Measurements from ENCODE around the gene BST2. TPM values are rescaled to one million over a fixed set of nuclear protein-coding genes. Genes with fewer than 3 reads are reported as not detected.
"Not testable (repeated sequence)": the region's sequence is repeated elsewhere in the genome, so short reads cannot be mapped to it uniquely, and the experiment has no call there.

BST2 gene
- total RNA-seq, 2 donors from 2014 or later, result 113 to 144 TPM

DNA sequence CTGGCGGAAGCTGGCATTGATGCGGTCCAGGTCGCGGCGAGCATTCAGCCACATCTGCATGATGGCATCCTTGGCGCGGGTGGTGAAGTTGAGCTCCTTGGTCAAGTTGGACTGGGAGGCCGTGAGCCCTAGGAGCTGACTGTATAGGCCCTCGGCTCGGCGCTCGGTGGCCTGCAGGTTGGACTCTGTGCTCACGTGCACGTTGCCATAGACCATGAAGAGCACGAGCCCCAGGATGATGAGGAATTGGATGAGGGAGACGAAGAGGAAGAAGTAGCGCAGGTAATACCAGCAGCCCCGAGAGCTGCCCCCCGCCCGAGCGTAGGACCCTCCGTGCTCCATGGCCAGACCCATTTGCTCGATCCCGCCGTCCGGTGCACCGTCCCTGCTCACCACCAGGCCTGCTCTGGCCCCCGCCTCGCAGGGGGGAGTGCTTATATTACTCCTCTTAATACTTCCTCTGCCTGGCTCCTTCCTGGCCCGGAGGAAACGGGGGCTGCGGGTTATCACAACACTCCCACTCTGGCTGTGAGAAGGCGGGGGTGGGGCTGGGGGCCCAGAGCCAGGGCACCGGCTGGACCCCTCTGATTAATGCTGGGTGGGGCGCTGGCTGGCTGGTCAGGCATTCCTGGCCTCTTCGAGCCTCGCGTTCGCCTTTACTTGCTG is 28.4 kb downstream of the BST2 start, which contains the start of gene PLVAP:
PLVAP (minus strand) TSS at position 408 of the 666 bp plus-strand sequence; CDS start at position 354, 54 bp downstream.
- Histone ChIP-seq H3K4me1 (ENCODE audit: control insufficient read depth in 1 of 2, low read depth in 2 of 2) (no peaks in the 10 kb centered on the region), H3K36me3 (no peaks in the 10 kb centered on the region), H3K27me3 (replicated peaks; ENCODE audit: insufficient read depth) (no peaks in the 10 kb centered on the region), H3K4me3 (peak within 1 kb of the TSS; percentile 16), H3K27ac (no peak within 1 kb of the TSS), H3K9me3 (no peaks in the 10 kb centered on the region)
- no peak for ATAC-seq (ENCODE audit: insufficient number of reproducible peaks, low FRiP score, low read depth)
- DNase-seq (ENCODE audit: low spot score), result no peak
- TF ChIP-seq CTCF (IDR thresholded peaks at IDR 0.05), result no peak

GRCh38 chr19:17370026-17370587 is 35.3 kb downstream of the BST2 start:
- DNase-seq (ENCODE audit: low spot score) (no peak), ATAC-seq (ENCODE audit: insufficient number of reproducible peaks, low FRiP score, low read depth) (peak; percentile 55)
- Histone ChIP-seq H3K27ac (peak overlapping the region in 1 of 2 donors; percentile 15), H3K4me3 (no peak overlapping the region), H3K27me3 (replicated peaks; ENCODE audit: insufficient read depth) (no peaks in the 10 kb centered on the region), H3K36me3 (no peaks in the 10 kb centered on the region), H3K4me1 (ENCODE audit: control insufficient read depth in 1 of 2, low read depth in 2 of 2) (peaks cover 3 to 6% of the 10 kb centered on the region in 2 donors), H3K9me3 (no peaks in the 10 kb centered on the region)
- TF ChIP-seq CTCF (IDR thresholded peaks at IDR 0.05), result no peak

- no peak for ATAC-seq (ENCODE audit: insufficient number of reproducible peaks, low FRiP score, low read depth)
- Histone ChIP-seq H3K9me3 (no peaks in the 10 kb centered on the region), H3K4me1 (ENCODE audit: control insufficient read depth in 1 of 2, low read depth in 2 of 2) (peaks cover 2 to 4% of the 10 kb centered on the region in 2 donors), H3K27ac (no peak overlapping the region), H3K36me3 (no peaks in the 10 kb centered on the region), H3K4me3 (no peak overlapping the region), H3K27me3 (replicated peaks; ENCODE audit: insufficient read depth) (no peaks in the 10 kb centered on the region)
- no peak for DNase-seq (ENCODE audit: low spot score)
- TF ChIP-seq CTCF (IDR thresholded peaks at IDR 0.05), result no peak
Measured at GRCh38 chr19:17365361-17365760, 40.1 kb downstream of the BST2 start.

DNA sequence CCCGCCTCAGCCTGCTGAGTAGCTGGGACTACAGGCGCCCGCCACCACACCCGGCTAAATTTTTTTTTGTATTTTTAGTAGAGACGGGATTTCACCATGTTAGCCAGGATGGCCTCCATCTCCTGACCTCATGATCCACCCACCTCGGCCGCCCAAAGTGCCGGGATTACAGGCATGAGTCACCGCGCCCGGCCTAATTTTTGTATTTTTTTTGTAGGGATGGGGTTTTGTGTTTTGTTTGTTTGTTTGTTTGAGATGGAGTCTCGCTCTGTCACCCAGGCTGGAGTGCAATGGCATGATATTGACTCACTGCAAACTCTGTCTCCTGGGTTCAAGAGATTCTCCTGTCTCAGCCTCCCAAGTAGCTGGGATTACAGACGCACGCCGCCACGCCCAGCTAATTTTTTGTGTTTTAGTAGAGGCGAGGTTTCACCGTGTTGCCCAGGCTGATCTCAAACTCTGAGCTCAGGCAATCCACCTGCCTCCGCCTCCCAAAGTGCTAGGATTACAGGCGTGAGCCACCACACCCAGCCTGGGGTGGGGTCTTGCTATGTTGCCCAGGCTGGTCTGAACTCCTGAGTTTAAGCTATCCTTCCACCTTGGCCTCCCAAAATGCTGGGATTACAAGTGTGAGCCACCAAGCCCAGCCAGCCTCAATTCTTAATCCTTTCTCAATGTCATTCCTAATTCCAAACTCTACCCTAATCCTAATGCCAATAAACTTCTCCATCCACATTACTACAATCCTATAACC is 41.4 kb downstream of the BST2 start:
- not testable (repeated sequence) for ATAC-seq (ENCODE audit: insufficient number of reproducible peaks, low FRiP score, low read depth); DNase-seq (ENCODE audit: low spot score); H3K36me3 ChIP-seq; H3K4me3 ChIP-seq; H3K9me3 ChIP-seq; H3K27me3 ChIP-seq (replicated peaks; ENCODE audit: insufficient read depth); H3K27ac ChIP-seq; H3K4me1 ChIP-seq (ENCODE audit: control insufficient read depth in 1 of 2, low read depth in 2 of 2)

GRCh38 chr19:17359905-17360800 is 45.3 kb downstream of the BST2 start:
- Histone ChIP-seq H3K27me3 (replicated peaks; ENCODE audit: insufficient read depth) (no peaks in the 10 kb centered on the region), H3K9me3 (no peaks in the 10 kb centered on the region), H3K27ac (no peak overlapping the region), H3K4me1 (ENCODE audit: control insufficient read depth in 1 of 2, low read depth in 2 of 2) (peaks cover 0 to 9% of the 10 kb centered on the region in 2 donors), H3K36me3 (no peaks in the 10 kb centered on the region), H3K4me3 (no peak overlapping the region)
- DNase-seq (ENCODE audit: low spot score) (no peak), ATAC-seq (ENCODE audit: insufficient number of reproducible peaks, low FRiP score, low read depth) (no peak)
- no peak for TF ChIP-seq CTCF (IDR thresholded peaks at IDR 0.05)

Measured in thoracic aorta (tissue), 2 donors.